Ectodermal cell (in vitro differentiated cells): ENCODE data around the gene MAPKAPK2.

ENCODE experiments used
- H3K27ac ChIP-seq: 2 replicates; pipeline ENCODE4 v1.7.0; 2013; ENCODE audit warnings: mild to moderate bottlenecking, low read depth, low read length; ENCODE audit not compliant: insufficient read depth, poor library complexity, severe bottlenecking
- H3K27me3 ChIP-seq: 2 replicates; pipeline ENCODE4 v1.7.0; 2013; ENCODE audit warnings: mild to moderate bottlenecking, low read length; ENCODE audit not compliant: insufficient read depth, control insufficient read depth, poor library complexity, severe bottlenecking
- H3K36me3 ChIP-seq: one replicate; pipeline ENCODE4 v1.7.0; 2013; ENCODE audit warnings: low read length; ENCODE audit not compliant: control insufficient read depth, insufficient read depth
- H3K4me1 ChIP-seq: one replicate; pipeline ENCODE4 v1.7.0; 2013; ENCODE audit warnings: low read length; ENCODE audit not compliant: control insufficient read depth, insufficient read depth
- H3K4me3 ChIP-seq: 2 replicates; pipeline ENCODE4 v1.7.0; 2013; ENCODE audit warnings: low read depth, low read length, control low read depth; ENCODE audit not compliant: insufficient read depth
- H3K9me3 ChIP-seq: 2 replicates; pipeline ENCODE4 v1.7.0; 2013; ENCODE audit warnings: mild to moderate bottlenecking, low read length, moderate library complexity; ENCODE audit not compliant: control insufficient read depth
- WGBS, 2 experiments: methylation state at CpG; one replicate each; pipeline ENCODE4 v1.1.7; 2013; ENCODE audit warnings: missing lambda C conversion rate in 2 of 2; 5-methylcytosine and 5-hydroxymethylcytosine counted together

Gene MAPKAPK2

DNA sequence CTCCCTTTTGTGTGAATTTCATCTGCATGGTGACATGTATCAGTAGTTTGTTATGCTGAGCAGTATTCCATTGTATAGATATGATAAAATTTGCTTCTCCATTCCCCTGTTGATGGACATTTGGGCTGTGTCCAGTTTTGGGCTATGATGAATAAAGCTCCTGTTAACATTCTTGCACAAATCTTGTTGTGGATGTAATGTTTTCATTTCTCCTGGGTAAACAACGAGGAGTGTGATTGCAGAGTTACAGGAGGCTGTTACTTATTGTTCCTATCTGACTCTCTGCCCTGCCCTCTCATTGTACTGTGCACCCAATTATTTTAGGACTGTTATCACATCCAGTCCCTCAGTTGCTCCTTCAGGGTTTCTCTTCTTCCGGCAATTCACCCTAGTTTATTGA, 24.2 kb downstream of the MAPKAPK2 start:
- Histone ChIP-seq H3K4me3 (no peak overlapping the region), H3K36me3 (no peaks in the 10 kb centered on the region), H3K4me1 (peaks cover 52% of the 10 kb centered on the region), H3K27me3 (no peaks in the 10 kb centered on the region), H3K27ac (no peak overlapping the region), H3K9me3 (no peaks in the 10 kb centered on the region)
- 78 to 100% methylated on average over 2 of the region's 2 CpGs for WGBS, 2 experiments

DNA sequence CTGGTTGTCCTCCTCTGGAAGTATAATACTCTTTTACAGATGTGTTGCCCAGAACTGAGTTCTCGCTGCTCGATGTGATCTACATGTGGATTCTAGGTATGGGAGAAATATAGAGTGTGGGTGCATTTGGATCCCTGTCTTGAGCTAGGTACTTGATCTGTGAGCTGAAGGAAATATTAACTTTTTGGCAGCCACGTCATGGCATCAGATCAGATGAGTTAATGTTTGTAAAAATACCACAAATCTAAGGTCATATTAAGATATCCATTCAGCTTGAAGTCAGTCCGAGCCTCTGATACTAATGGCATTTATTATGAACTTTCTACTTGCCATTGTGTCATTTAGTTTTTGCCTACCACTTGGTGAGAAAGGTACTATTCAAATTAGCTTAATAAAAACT, 24.6 kb downstream of the MAPKAPK2 start:
- 91 to 97% methylated on average over 4 of the region's 4 CpGs for WGBS, 2 experiments

DNA sequence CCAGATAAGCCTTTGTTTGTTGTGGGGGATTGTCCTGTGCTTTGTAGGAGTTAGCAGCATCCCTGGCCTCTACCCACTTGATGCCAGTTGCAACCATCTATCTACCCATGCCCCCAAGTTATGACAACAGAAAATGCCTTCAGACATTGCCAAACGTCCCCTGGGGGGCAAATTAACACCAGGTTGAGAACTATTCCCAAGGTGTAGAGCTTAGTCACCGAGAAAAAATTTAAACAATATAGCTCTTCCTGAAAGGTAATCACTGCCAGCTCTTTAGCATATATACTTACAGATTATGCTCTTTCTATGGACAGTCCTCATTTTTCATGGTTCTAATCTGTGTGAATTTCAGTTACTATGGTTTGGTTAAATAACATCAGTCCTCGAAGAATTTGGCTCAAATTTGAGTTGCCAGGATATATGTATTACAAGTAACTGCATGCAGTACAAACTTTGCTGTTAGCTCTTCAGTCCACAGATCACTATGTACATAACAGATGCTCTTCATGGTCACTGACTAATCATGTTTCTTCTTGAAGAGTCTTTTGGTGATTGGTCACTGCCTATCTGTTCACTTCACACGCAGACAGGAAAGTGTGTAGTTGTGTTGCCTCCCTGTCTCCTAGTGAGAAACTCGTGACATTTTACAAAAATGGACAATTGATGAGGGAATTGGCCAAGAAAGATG, 25.2 kb downstream of the MAPKAPK2 start:
- no peaks in the 10 kb centered on the region for H3K9me3 ChIP-seq
- H3K27ac ChIP-seq, result no peak overlapping the region
- 88 to 91% methylated on average over 5 of the region's 5 CpGs for WGBS, 2 experiments
- H3K27me3 ChIP-seq, result no peaks in the 10 kb centered on the region
- H3K4me3 ChIP-seq, result no peak overlapping the region
- H3K4me1 ChIP-seq, result peaks cover 45% of the 10 kb centered on the region
- no peaks in the 10 kb centered on the region for H3K36me3 ChIP-seq

More for the DNA sequence above, 24.6 kb downstream of the MAPKAPK2 start:
- H3K36me3 ChIP-seq, result no peaks in the 10 kb centered on the region
- no peaks in the 10 kb centered on the region for H3K9me3 ChIP-seq
- no peak overlapping the region for H3K27ac ChIP-seq
- H3K4me3 ChIP-seq, result no peak overlapping the region
- peaks cover 50% of the 10 kb centered on the region for H3K4me1 ChIP-seq
- no peaks in the 10 kb centered on the region for H3K27me3 ChIP-seq

DNA sequence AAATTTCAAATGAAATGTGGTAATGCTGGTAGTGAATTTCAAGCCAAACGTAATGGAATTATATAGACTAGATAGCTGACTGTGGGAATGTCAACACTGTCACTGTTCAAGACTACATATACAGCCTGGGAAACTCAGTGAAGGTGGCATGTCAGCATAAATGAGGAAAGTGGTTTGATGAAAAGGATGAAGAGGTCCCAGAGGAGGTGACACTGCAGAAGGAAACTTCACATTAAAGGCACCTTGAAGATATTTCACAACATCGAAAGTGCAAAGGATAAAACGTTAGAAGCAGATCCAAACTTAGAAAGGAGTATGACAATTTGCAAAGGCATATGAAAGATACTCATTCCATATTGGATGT, 25.7 kb downstream of the MAPKAPK2 start:
- H3K36me3 ChIP-seq, result no peaks in the 10 kb centered on the region
- H3K4me1 ChIP-seq, result peaks cover 39% of the 10 kb centered on the region
- 60% methylated on average over 3 of the region's 3 CpGs for WGBS, 2 experiments
- no peaks in the 10 kb centered on the region for H3K27me3 ChIP-seq
- H3K27ac ChIP-seq, result no peak overlapping the region
- no peaks in the 10 kb centered on the region for H3K9me3 ChIP-seq
- no peak overlapping the region for H3K4me3 ChIP-seq

DNA sequence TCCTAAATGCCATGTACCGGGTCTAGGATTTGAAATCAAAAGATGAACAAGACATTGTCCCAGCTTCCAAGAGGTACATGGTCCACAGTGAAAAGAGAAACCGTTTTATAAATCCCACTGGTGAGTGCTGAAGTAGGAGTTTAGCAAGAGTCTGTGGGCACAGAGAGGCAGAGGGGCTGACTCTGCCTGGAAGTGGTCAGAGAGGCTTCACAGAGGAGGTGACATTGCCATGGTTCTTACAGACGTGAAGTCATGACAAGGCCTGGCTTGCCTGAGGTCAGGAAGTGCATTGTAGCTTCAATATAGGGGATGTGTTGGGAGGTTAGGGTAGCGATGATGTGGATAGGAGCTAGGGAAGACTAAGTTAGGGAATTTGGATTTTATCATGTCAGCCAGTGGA, 28.4 kb downstream of the MAPKAPK2 start:
- Histone ChIP-seq H3K27ac (no peak overlapping the region), H3K9me3 (no peaks in the 10 kb centered on the region), H3K4me3 (no peak overlapping the region), H3K4me1 (peaks cover 13% of the 10 kb centered on the region), H3K36me3 (no peaks in the 10 kb centered on the region), H3K27me3 (no peaks in the 10 kb centered on the region)
- 91 to 94% methylated on average over 4 of the region's 4 CpGs for WGBS, 2 experiments

DNA sequence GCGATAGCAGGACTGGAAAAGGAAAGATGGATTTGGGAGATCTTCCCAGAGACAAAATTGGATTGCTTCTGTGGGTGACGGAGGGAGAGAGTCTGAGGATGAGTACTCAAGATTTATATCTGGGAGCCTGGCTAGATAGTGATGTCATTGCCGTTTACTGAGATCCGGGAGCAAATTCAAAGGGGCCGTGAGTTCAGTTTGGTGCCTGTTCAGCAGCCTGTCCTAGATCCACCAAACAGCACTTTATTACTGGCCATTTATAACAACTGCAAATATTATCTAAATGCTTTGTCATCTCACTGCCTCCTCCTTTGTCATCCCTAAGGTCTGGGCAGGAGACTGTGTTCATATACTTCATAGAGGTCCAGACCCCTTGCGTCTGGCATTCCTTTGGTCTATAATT, 29.2 kb downstream of the MAPKAPK2 start:
- Histone ChIP-seq H3K27ac (no peak overlapping the region), H3K4me1 (peaks cover 6% of the 10 kb centered on the region)
- WGBS, 2 experiments, result 93 to 94% methylated on average over 6 of the region's 6 CpGs

DNA sequence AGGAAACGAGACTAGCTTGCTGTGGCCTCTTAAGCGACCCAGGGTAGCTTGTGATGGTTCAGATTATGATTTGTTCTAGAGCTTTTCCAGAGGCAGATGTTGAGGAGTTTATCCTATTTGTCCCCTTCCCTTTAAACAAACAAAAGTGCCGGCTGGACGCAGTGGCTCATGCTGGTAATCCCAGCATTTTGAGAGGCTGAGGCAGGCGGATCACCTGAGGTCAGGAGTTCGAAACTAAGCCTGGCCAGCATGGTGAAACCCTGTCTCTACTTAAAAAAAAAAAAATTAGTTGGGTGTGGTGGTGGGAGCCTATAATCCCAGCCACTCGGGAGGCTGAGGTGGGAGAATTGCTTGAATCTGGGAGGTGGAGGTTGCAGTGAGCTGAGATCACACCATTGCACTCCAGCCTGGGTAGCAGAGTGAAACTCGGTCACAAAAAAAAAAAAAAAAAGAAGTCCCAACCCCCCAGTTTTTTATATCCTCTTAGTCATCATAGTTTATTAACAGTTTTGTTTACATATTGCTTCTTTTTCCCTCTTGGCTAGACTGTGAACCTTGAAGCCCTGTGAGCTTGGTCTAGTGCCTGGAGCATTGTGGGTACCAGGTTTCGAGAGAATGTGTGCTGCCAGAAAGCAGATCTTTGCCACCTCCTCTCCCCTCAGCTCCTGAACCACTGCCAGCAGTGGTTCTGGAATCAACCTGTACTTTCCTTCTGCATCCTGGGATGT, 29.8 kb downstream of the MAPKAPK2 start:
- H3K27ac ChIP-seq, result no peak overlapping the region
- H3K36me3 ChIP-seq, result no peaks in the 10 kb centered on the region
- 83% methylated on average over 8 to 9 of the region's 9 CpGs for WGBS, 2 experiments
- peaks cover 6% of the 10 kb centered on the region for H3K4me1 ChIP-seq
- H3K9me3 ChIP-seq, result no peaks in the 10 kb centered on the region
- no peaks in the 10 kb centered on the region for H3K27me3 ChIP-seq
- no peak overlapping the region for H3K4me3 ChIP-seq

More for the DNA sequence above, 29.2 kb downstream of the MAPKAPK2 start:
- Histone ChIP-seq H3K36me3 (no peaks in the 10 kb centered on the region), H3K9me3 (no peaks in the 10 kb centered on the region), H3K4me3 (no peak overlapping the region), H3K27me3 (no peaks in the 10 kb centered on the region)

DNA sequence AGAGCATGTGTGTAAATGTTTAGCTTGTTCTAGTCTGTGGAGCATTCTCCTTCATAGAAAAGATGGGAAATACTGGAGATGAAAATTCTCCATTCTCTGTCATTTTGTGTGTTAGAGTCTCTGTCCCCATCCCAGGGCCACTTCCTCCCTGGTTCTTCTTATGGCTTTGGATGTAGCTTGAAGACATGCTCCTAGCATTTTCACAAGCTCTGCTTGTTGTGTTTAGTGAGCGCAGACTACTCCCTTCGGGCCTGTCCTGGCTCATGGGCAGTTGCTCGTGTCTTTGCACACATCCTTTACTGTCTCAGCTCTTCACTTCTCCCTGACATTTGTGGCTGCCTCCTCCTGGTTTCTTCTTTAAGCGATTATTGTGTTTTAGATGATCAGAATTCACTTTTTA, 30.4 kb downstream of the MAPKAPK2 start:
- H3K9me3 ChIP-seq, result no peaks in the 10 kb centered on the region
- WGBS, 2 experiments, result 97 to 98% methylated on average over 4 of the region's 4 CpGs
- H3K27me3 ChIP-seq, result no peaks in the 10 kb centered on the region
- H3K36me3 ChIP-seq, result no peaks in the 10 kb centered on the region
- no peak overlapping the region for H3K4me3 ChIP-seq
- H3K27ac ChIP-seq, result no peak overlapping the region
- H3K4me1 ChIP-seq, result peaks cover 6% of the 10 kb centered on the region

DNA sequence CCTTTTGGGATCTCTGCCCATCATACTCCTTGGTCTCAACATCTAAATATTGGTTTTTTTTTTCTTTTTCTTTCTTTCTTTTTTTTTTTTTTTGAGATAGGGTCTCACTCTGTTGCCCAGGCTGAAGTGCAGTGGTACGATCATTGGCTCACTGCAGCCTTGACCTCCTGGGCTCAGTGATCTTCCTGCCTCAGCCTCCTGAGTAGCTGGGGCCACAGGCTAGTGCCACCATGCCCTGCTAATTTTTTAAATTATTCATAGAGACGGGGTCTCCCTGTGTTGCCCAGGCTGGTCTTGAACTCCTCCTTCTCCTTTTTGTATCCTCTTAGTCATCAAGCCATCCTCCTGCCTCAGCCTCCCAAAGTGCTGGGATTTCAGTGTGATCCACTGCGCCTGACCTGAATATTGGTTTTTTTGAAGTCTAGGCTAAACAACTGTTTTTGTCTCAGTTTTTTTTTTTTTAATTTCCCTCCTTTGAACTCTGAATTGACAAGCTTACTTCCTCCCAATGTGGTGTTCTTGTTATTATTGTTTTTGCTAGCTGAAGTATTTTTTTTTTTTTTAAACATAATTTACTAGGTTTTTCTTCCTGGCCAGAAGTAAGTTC, 30.9 kb downstream of the MAPKAPK2 start:
- no peak overlapping the region for H3K27ac ChIP-seq
- H3K27me3 ChIP-seq, result no peaks in the 10 kb centered on the region
- no peaks in the 10 kb centered on the region for H3K9me3 ChIP-seq
- H3K4me3 ChIP-seq, result no peak overlapping the region
- no peaks in the 10 kb centered on the region for H3K36me3 ChIP-seq
- WGBS, 2 experiments, result 86 to 93% methylated on average over 3 of the region's 3 CpGs
- peaks cover 6% of the 10 kb centered on the region for H3K4me1 ChIP-seq

DNA sequence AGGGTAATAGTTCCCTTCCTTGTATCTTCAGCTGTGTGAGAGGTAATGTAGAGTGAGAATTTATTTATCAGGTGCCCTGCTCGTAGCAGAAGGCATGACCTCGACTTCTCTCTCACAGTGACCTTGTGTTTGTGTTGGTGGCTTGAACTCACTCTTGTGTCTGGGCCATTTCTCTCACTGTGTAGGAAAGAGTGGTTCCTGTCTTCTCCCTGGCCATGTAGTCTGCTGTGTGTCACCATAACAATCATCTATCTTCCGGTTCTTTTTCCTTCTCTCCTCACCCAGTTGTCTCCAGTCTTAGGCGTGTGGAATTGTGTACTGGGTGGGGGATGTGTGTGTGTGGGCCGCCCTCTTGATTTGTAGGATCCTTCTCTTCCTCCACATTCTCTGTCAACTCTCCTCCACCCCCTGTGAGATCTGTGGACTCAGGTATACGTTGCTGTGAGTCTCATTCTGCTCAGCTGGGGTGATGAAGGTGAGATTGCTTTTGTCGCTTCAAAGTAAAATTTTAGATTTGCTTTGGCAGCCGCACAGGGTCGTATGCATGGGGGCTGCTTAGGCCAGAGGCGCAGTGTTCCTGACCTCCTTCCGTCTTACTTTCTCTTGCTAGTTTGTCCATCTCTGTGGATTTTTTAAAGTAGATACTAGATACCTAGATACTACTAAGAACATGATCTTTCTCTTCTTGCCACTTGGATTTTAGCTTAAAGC, 31.6 kb downstream of the MAPKAPK2 start:
- H3K4me1 ChIP-seq, result peaks cover 6% of the 10 kb centered on the region
- no peak overlapping the region for H3K27ac ChIP-seq
- no peaks in the 10 kb centered on the region for H3K27me3 ChIP-seq
- WGBS, 2 experiments, result 93 to 94% methylated on average over 7 to 9 of the region's 11 CpGs
- H3K4me3 ChIP-seq, result no peak overlapping the region
- no peaks in the 10 kb centered on the region for H3K36me3 ChIP-seq
- H3K9me3 ChIP-seq, result no peaks in the 10 kb centered on the region
